ENCODE data around the gene IRS2.

DNA sequence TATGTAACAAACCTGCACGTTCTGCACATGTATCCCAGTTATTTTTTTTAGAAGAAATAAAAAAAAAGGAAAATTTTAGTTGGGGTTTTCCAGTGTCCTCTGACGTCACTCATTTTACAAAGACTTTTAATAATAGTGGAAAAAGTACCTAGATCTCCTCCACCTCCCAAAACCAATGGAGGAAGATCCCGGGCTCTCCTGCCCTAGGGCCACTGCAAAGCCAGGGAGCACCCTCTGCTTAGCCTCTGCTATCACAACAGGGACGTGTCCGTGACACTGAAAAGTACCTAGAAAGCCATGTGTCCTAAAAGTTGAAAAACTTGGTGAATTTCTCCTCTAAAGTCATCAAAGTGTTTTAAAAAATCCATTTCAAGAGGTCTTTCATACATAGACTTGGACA lies 46.7 kb upstream of the IRS2 start:
- TF ChIP-seq CTCF (conservative IDR thresholded peaks at IDR 0.05 in 1 of 2, IDR thresholded peaks at IDR 0.05 in 1 of 2; ENCODE audit: low read depth in 1 of 2, low read length in 2 of 2) (no peak), EZH2 (IDR thresholded peaks at IDR 0.05; ENCODE audit: low read length, missing control alignments) (no peak)

Data from fibroblast of lung (primary cell).